HG02588 (cell line): ENCODE data around the gene IZUMO1.
"Not testable (repeated sequence)": the region's sequence is repeated elsewhere in the genome, so short reads cannot be mapped to it uniquely, and the experiment has no call there.

ENCODE experiments used
- ATAC-seq: cut with Tn5 transposase; IDR thresholded peaks from one replicate; pipeline ENCODE4 v1.9.1; 2021; ENCODE audit warnings: mild to moderate bottlenecking, moderate library complexity; ENCODE audit not compliant: unreplicated experiment

IZUMO1 gene

DNA sequence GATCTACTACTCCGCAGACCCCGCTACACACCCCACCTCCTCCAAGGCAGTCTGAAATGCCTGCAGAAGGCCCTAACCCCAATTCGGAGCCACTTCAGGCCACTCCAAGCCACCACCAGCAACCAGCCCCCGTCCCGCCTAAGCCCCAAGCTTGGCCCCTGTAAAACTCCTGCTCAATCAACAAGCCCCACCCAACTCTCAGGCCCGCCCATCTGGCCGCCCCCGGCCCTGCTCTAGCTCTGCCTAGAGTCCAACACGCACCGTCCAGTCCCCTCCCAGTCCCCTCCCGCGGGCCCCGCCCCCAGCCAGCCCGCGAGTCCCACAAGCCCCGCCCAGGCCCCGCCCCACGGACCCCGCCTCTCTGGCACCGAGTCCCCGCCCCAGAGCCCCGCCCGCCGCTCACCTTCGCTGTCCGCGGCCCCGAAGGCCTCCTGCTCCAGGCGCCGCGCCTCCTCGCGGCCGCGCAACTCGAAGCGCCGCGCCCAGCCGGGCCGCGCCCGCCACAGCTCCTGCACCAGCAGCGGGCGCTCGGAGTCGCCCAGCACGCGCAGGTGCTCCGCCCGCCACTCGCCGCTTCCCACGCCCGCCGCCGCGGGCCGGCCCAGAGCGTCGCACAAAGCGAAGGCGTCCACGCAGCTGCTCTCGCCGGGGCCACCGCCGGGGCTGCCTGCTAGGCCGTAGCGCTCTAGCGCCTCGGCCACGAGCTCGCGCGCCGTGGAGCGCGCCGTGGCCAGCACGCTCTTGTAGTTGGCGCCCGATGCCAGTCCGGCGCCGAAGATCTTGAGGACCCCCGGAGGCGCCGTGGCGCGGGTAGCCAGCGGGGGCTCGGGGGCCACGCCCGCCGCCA lies 7.9 kb downstream of the IZUMO1 start:
- ATAC-seq = peak; percentile 70

DNA sequence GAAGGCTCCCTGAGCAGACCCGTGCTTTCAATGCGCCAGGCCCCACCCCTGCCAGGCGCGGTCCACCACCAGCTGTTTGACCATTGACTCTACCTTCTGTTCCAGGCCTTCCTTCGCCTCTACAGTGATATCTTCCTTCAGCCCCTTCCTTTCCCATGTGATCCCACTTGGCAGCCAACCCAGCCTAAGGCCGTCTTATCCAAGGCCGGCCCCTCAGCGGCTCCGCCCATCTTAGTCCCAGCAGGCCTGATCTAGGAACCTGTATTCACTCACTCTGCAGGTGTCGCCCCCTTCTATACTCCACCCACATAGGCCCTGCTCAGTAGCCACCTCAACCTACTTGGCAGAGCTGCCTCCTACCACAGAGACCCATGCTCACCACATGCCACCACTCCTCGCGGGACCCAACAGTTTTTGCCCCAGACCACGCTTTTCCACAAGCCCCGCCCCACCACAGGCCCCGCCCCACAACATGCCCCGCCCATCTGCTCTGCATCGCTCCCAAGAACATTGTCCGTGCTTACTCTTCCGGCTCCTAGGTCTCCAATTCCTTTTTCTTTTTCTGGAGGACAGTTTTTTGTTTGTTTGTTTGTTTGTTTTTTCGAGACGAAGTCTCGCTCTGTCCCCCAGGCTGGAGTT lies 9.2 kb downstream of the IZUMO1 start:
- ATAC-seq = no peak

DNA sequence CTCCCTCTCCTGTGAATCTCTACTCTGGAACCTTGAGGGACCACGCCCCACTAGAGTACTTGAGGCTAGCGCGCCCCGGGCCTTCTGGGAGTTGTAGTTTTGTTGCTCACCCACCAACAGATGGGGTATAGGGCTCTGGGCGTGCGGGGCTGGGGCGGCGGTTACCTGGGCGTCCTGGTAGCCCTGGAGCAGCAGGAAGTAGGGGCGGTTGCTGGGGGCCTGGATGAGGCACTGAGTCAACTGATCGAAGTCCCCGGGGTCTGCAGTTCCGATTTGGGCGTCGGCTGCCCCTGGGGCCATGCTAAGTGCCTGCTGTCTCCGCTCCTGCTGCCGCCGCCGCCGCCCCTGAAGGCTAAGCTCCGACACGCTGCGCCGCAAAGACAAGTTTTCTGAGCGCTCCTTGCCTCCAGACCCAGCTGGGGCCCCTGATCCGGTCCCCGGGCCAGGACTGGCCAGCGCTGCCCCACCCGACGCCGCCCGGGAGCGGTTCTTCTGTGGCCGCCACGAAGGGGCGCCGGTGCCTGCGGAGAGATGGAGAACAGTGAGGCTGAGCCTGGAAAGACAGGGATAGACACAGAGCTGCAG lies 11.6 kb downstream of the IZUMO1 start:
- ATAC-seq = no peak

DNA sequence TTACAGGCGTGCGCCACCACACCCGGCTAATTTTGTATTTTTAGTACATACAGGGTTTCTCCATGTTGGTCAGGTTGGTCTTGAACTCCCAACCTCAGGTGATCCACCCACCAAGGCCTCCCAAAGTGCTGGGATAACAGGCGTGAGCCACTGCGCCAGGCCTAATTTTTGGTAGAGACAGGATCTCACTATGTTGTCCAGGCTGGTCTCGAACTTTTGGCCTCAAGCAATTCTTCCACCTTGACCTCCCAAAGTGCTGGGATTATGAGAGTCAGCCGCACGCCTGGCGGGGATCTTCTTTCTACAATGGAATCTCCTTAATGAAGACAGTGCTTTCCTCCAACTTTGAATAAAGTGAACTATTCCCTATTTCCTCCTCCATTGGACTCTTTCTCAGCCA lies 12.1 kb downstream of the IZUMO1 start:
- no peak for ATAC-seq

DNA sequence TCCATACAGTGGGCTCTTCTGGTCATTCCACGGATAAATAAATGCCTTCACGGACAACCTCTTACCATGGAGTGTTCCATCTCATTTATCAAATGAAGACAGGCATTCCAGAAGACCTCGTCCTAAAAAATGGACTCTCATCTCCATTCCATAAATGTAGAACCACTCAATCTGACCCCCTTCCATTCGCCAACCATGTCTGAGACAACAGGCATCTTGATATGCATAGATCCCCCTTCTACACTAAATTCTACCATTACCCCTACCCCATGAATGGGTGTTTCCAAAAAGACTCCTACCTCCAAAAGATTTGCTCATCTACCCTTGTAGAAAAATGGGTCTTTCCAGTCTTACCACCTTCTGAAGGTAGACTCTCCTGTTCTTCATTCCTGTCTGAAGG lies 15.3 kb downstream of the IZUMO1 start:
- no peak for ATAC-seq

DNA sequence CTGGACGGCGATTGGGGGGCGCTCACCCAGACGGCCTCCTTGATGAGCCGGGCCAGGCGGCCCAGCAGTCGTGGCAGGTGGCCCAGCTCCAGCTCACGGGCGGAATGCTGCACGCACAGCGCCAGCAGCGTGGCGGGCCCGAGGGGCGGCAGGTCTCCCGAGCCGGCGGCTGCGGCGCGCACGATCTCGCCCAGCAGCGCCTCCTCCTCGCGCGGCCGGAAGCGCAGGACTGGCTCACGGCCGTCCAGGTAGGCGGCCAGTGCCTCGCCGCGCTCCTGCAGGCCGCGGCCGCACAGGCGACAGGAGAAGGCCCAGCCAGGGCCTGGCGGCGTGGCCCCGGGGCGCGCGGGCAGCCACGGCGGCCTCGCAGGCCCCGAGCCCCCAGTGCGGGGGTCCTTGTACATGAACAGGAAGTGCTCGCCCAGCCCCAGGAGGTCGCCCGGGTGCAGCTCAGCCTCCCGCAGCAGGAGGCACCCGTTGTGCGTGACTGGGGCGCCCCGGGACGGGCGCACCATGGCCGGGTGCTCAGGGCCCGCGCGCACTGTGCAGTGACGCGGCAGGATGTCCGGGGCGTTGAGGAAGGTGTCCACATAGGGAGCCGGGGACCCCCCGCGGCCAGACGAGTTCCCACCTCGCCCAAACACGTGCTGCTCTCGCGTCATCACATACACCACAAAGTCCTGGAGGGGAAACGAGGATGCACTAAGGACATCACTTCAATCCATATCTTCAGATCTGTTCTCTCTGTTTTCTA lies 17.6 kb downstream of the IZUMO1 start:
- ATAC-seq = no peak

DNA sequence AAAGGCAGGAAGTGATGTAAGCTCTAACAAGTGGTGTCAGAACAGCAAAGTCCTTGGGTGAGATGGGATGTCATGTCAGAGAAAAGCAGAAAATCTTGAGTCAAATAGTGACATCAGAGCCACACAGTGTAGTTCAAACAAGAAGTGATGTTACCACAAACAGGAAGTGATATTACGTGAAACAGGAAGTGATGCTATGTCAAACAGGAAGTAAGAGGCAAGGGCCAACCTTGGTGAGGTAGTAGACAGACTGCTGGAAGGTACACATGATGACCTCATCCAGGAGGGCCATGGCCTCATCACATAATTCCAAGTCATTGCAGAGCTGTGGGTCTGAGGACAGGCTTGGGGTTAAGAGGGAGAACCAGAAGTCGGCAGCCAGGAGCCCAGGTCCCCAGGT lies 20.2 kb downstream of the IZUMO1 start:
- ATAC-seq = no peak

DNA sequence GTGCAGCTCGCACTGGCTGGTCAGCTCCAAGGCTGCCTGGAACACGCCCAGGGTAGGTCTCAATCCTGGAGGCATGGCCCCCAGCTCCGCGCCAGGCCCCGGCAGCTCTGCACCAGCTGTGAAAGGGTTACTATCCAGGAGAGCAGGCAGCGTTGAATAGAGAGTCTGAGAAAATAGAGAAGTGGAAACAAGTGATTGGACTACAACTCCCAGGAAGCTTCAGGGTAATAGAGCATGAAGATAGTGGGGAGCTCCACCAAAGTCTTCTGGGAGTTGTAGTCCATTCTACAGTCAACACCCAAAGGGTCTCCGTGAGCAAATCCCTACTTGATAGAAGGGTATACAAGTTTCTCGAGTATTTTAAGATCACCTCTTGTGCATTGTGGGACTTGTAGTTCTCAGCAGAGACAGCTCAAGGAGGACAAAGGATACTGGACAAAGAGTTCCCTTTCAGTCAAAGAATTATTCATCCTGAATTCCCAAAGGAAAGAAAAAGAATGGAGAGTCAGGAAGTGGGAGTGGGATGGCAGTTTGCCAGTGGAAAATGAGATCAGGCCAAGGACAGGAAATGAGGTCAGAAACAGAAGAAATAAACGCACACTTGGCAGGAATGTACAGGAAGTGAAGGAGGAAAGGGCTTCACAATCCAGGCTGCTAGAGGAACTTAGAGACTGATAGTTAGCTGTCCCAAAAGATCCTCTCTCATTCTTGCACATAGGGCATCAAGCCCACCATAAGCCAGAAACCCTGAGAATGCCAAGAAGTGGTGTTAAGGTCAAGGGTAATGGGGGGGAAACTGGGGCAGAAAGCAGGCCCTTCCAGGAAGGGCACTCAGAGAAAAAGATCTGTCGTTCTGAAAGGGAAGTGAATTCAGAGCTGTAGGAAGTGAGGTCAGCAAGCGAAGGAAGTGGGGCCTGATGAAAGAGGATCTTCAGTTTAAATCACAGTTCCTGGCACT lies 21.6 kb downstream of the IZUMO1 start:
- ATAC-seq = no peak

DNA sequence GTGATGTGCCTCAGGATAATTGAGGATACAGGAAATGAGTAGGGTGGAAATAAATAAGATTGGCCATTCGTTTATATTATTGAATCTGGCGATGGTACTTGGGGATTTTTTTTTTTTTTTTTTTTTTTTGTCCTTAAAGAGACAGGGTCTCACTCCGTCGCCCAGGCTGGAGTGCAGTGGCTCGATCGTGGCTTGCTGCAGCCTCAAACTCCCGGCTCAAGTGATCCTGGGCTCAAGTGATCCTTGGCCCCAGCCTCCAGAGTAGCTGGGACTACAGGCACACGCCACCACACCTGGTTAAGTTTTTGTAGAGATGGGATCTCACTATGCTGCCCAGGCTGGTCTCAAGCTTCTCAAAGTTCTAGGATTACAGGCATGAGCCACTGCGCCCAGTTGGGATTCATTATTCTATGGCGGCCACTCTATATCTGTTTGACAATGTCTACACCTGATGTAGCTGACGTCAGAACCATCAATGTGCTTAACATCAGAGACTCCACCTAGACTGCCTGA lies 24.5 kb downstream of the IZUMO1 start:
- no peak for ATAC-seq

DNA sequence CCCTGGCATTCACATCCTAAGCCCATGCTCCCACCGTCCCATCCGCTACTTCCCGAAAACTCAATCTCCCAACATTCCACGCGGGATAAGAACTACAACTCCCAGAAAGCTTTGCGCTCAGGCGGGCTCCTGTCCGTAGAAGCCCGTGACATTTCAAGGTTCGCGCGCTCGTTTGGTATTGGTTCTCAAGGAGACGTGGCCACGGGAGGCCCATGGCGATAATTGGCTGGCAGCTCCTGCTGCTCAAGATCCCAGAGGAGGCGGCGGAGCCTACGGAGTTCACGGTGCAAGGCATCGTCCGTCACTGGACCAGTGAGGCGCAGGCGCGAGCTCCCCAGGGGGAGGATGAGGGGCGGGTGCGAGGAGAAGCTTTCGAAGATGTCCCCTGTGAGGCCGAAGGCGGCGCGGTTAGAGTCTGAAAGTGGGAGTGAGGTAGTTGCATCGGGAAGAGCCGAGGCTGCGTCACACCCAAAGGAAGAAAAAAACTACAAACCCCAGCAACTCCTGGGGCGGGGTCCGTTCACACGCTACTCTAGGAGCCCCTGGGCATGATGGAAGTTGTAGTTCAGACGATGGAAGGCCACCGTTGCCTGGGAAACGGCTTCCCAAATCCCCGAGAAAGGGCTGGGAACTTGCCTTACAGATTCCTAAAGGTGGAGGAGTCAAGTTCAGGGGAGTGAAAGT lies 26.0 kb downstream of the IZUMO1 start:
- peak; percentile 76 for ATAC-seq

DNA sequence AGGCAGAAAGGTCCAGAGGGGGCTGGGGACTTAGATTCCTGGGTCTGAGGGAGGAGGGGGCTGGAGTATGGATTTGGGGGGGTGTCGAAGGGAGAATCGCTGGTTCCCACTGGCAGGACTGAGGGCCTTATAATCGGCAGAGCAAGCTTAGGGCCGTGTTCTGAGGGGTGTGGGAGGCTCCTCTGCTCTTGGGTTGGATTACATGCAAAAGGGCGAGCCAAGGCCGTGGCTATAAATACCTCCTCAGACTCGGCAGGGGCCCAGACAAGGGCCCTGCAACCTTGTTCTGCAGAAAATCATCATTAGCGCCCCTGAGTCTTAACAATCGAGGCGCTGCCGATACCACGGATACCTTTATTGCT lies 26.5 kb downstream of the IZUMO1 start:
- ATAC-seq = no peak

DNA sequence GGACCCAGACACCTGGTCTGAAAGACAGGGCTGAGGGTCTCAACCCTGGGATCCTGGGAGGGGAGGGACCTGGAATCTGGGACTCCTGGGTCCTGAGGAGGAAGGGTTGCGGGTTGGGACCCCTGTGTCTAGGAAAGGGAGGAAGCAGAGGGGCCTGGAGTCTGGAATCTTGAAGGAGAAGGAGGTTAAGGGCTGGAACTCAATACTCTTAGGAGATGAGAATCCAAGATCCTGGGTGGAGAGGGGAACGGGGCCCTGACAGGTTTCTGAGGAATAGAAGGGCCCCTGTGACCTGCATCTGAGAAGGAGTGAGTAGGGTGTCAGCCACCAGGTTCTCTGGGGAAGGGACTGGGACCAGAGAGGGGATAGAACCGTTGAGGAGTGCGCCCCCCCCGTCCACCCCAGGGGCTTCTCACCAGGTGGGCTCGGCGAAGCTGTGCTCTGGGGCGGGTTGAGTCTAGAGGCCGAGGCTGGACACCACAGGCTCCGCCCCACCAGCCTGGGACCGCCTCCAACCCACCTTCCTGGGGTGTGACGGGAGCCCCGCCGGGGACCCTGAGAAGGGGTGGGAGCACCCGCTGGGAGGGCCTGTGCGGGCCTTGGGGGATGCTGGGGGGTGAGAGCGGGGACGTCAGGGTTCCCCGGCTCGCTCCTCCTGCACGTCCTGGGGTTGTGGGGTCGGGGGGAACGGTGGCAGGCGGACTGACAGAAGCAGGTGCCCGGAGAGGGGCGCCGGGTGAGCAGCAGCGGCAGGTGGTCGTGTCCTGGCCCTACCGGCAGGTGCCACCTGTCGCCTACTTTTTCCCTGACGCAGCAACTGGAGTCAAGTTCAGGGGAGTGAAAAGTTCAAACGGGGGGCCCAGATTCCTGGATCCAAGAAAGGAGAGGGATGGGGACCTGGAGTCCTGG lies 27.2 kb downstream of the IZUMO1 start, which contains the start of gene MAMSTR:
MAMSTR (minus strand) TSS at position 463 of the 909 bp plus-strand sequence. CDS start 694 bp downstream, outside the sequence.
- ATAC-seq = no peak

DNA sequence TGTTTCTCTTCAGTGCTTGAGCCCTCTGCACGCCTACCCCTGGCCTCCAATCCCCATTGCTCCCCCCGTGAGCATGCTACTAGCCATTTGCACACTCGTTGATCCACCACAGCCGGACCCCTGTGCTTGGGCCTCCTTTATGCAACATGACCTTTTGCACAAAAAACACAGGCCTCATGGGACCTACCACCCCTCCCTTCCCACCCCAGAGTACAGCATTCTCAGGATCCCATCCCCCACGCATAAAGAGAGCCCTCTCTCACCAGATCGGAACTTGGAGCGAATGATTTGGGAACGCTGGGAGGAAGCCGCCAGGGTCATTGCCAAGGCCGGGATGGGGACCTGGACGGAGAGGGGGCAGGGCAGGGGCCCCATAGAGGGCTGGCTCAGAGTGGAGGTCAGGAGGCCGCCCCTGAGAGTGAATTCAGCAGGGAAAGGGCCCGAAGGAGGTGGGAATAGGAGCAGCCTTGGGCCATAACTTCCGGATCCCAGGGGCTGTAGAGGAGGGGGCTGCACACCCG lies 27.9 kb downstream of the IZUMO1 start:
- no peak for ATAC-seq

DNA sequence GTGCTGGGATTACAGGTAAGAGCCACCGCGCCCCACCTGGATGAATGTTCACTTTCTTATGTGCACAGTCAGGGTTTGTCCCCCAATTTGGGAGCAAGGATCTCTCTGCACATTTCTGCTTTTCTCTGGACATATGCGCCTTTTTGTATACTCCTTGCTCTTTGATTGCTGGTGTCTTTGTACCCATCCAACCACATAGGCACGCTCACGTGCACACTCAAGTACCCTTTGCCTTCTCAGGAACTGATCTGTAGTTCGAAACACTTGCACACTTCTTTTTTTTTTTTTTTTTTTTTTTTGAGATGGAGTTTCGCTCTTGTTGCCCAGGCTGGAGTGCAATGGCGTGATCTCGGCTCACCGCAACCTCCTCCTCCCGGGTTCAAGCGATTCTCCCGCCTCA lies 28.6 kb downstream of the IZUMO1 start:
- ATAC-seq = not testable (repeated sequence)

DNA sequence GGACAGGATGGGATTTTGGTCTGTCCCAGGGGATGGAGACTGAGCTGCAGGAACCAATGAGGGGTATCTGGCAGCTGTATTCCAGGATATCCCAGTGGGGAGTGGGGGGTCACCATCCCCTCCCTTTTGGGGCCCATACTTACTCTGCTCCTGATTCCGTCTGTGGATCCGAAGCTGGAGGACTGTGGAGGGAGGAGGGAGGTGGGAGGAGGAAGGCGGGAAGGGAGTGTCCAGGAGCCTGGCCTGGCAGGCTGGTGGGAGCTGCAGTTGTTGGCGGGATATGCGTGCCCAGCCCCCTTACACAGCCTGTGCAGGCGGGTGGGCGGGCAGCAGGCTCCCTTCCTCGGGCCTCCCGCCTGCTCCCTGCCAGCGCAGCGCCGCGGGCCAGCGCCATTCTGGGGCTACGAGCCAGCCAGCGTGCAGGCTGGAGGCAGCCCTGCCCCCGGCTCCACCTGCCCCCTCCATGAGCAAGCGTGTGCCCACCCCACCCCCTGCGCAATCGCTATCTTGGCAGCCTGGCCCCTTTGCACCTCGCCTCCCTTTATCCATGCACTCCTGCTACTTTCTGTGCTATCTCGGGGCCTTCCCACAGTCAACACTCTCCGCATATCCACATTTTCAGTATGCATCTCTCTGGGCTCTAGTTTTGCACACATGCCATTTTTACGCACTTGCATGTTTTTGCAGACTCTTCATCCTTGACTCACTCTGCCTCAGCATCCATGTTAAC lies 30.0 kb downstream of the IZUMO1 start:
- ATAC-seq = no peak

DNA sequence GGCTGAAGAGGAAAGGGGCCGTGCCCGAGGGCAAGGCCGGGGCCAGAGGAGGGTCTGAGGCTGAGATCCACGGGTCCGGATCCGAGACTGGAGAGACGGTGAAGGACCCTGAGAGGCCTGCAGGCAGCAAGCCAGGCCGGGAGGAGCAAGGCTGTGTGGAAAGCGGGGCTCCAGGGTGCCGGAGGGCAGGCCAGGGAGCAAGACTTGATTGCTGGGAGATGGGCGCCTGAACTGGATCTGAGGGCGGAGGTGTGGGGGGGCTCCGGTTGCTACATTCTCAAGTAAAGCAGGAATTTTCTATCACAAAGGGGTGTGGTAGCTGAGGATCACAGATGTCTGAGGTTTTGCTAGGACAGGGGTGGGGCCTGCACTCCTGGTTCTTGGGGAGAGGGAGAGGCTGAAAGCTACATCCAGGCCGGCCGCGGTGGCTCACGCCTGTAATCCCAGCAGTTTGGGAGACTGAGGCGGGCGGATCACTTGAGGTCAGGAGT lies 31.0 kb downstream of the IZUMO1 start:
- ATAC-seq = no peak
